Measurements from ENCODE around the gene CLCNKA.
"Not testable (repeated sequence)": the region's sequence is repeated elsewhere in the genome, so short reads cannot be mapped to it uniquely, and the experiment has no call there.

CLCNKA gene

GRCh38 chr1:15998929-15999328, 22.9 kb upstream of the CLCNKA start:
- no peak for DNase-seq

- not testable (repeated sequence) for DNase-seq
Measured at GRCh38 chr1:16001274-16001673, 20.6 kb upstream of the CLCNKA start.

- no peak for DNase-seq
Measured at GRCh38 chr1:16005597-16005996, 16.2 kb upstream of the CLCNKA start.

- DNase-seq = no peak
Measured at GRCh38 chr1:16006010-16006409, 15.8 kb upstream of the CLCNKA start.

- no peak for DNase-seq
Measured at GRCh38 chr1:16006552-16007485, 15.0 kb upstream of the CLCNKA start.

- DNase-seq = no peak
Measured at GRCh38 chr1:16007671-16008341, 14.0 kb upstream of the CLCNKA start.

- DNase-seq = peak; percentile 68
Measured at GRCh38 chr1:16009030-16009460, 12.8 kb upstream of the CLCNKA start.

- no peak for DNase-seq
Measured at GRCh38 chr1:16009678-16010077, 12.2 kb upstream of the CLCNKA start.

- no peak for DNase-seq
Measured at GRCh38 chr1:16010837-16011236, 11.0 kb upstream of the CLCNKA start.

- no peak for DNase-seq
Measured at GRCh38 chr1:16011936-16012589, 9.8 kb upstream of the CLCNKA start.

GRCh38 chr1:16012590-16013219, 9.1 kb upstream of the CLCNKA start:
- DNase-seq = peak; percentile 32

- DNase-seq = peak; percentile 30
Measured at GRCh38 chr1:16013220-16013907, 8.5 kb upstream of the CLCNKA start.

- DNase-seq = no peak
Measured at GRCh38 chr1:16013908-16014258, 8.0 kb upstream of the CLCNKA start.

GRCh38 chr1:16014509-16015482, 7.0 kb upstream of the CLCNKA start:
- no peak for DNase-seq

GRCh38 chr1:16015491-16015890, 6.3 kb upstream of the CLCNKA start:
- no peak for DNase-seq

GRCh38 chr1:16015960-16016901, 5.6 kb upstream of the CLCNKA start:
- peak; percentile 19 for DNase-seq

- no peak for DNase-seq
Measured at GRCh38 chr1:16017076-16017460, 4.8 kb upstream of the CLCNKA start.

GRCh38 chr1:16017461-16018303, 4.2 kb upstream of the CLCNKA start, which contains the start of gene HSPB7:
TSS of gene HSPB7 (minus strand) at chr1:16018043. CDS start at chr1:16017963, 80 bp downstream.
- no peak for DNase-seq

GRCh38 chr1:16018308-16018707, 3.5 kb upstream of the CLCNKA start:
- no peak for DNase-seq

Measured in NCI-H2171 treated with DMSO at 0.1 percent for 48 hours (cell line).